HCT116 (cell line): ENCODE results near the gene ZNF367. TPM values are rescaled to one million over a fixed set of nuclear protein-coding genes. Genes with fewer than 3 reads are reported as not detected.

Source experiments
- ATAC-seq: fragments of 200-7000 bp; cut with Tn5 transposase; 2 replicates; pipeline ENCODE4 v1.9.1; 2020; ENCODE audit warnings: mild to moderate bottlenecking, moderate library complexity
- BruUV-seq: library from RNA; stranded (reverse); fragments of 400-500 nt; replicated peaks from 2 replicates; lab custom pipeline; 2021; lab: Mats Ljungman, UMichigan
- CTCF ChIA-PET: fragments of 300-600 bp; sonication (Branson Sonifier 250); formaldehyde crosslinking; loops from one replicate; lab custom pipeline; 2021; ENCODE audit warnings: antibody characterized with exemption; lab: Charles Lee
- POLR2A ChIA-PET: fragments of 300-600, 350-600 bp; sonication (Branson Sonifier 250); formaldehyde crosslinking; loops from one replicate; lab custom pipeline; 2021; ENCODE audit warnings: antibody characterized with exemption; lab: Charles Lee
- RAD21 ChIA-PET, 2 experiments: fragments of 300-600 bp; sonication (Branson Sonifier 250); formaldehyde crosslinking; loops; one replicate each; lab custom pipeline; 2023; ENCODE audit warnings: low total read pairs in 2 of 2; ENCODE audit not compliant: uncharacterized antibody in 2 of 2, unreplicated experiment in 2 of 2, low non-redundant PET in 1 of 2; lab: Charles Lee
- DNase-seq: peaks from one replicate; pipeline ENCODE4 v3.0.0-alpha.2; 2010; ENCODE audit warnings: low read depth, low spot score
- H2AFZ ChIP-seq: fragments of 200-600 bp; shearing (Covaris generic), sonication (generic); 2 replicates; pipeline ENCODE4 v1.6.1; 2017; ENCODE audit warnings: low read depth, mixed run types, mixed read lengths, antibody characterized with exemption, low read length; ENCODE audit not compliant: poor library complexity, severe bottlenecking
- H3K27ac ChIP-seq: 2 replicates; pipeline ENCODE4 v1.5.1; 2012; ENCODE audit warnings: low read depth, low read length
- H3K27me3 ChIP-seq: fragments of 200-600 bp; sonication (generic); 2 replicates; pipeline ENCODE4 v1.6.1; 2016; ENCODE audit warnings: mixed run types, low read length, mixed read lengths; ENCODE audit not compliant: insufficient read depth
- H3K36me3 ChIP-seq, 2 experiments: fragments of 200-500 bp in 1 of 2; fragments of 200-600 bp in 1 of 2; sonication (Bioruptor generic) in 1 of 2; sonication (generic) in 1 of 2; 2 replicates each; pipeline versions ENCODE4 v1.5.1 to v1.6.1; 2014 to 2016; ENCODE audit warnings: low read length in 2 of 2, inconsistent platforms in 1 of 2, mixed read lengths in 1 of 2, mixed run types in 1 of 2; ENCODE audit not compliant: insufficient read depth in 2 of 2, control insufficient read depth in 1 of 2
- H3K4me1 ChIP-seq, 2 experiments: fragments of 200-600 bp in 1 of 2; sonication (generic) in 1 of 2; 2 replicates each; pipeline versions ENCODE4 v1.5.1 to v1.6.1; 2012 to 2017; ENCODE audit warnings: low read length in 2 of 2, inconsistent platforms in 1 of 2, mild to moderate bottlenecking in 1 of 2, mixed read lengths in 1 of 2, mixed run types in 1 of 2, moderate library complexity in 1 of 2; ENCODE audit not compliant: insufficient read depth in 2 of 2, control insufficient read depth in 1 of 2
- H3K4me2 ChIP-seq: fragments of 200-600 bp; sonication (generic); 2 replicates; pipeline ENCODE4 v1.6.1; 2017; ENCODE audit warnings: mixed run types, low read length, mixed read lengths
- H3K4me3 ChIP-seq, 2 experiments: fragments of 200-600 bp in 1 of 2; sonication (generic) in 1 of 2; replicated peaks in 1 of 2; 2 replicates each; pipeline ENCODE4 v1.5.1; 2011 to 2016; ENCODE audit warnings: low read length in 2 of 2, control low read depth in 1 of 2, low read depth in 1 of 2, mild to moderate bottlenecking in 1 of 2, mixed read lengths in 1 of 2, mixed run types in 1 of 2
- H3K79me2 ChIP-seq: fragments of 200-600 bp; sonication (generic); 2 replicates; pipeline ENCODE4 v1.6.1; 2017; ENCODE audit warnings: mild to moderate bottlenecking, mixed run types, low read length, moderate library complexity, mixed read lengths; ENCODE audit not compliant: insufficient read depth
- H3K9ac ChIP-seq: fragments of 200-600 bp; sonication (generic); 2 replicates; pipeline ENCODE4 v1.6.1; 2016; ENCODE audit warnings: low read length, mixed read lengths
- H3K9me2 ChIP-seq: fragments of 200-600 bp; sonication (generic), shearing (Covaris generic); 2 replicates; pipeline ENCODE4 v1.6.1; 2017; ENCODE audit warnings: mixed run types, mild to moderate bottlenecking, moderate library complexity; ENCODE audit not compliant: insufficient read depth
- H3K9me3 ChIP-seq, 2 experiments: fragments of 200-500 bp in 1 of 2; fragments of 200-600 bp in 1 of 2; sonication (Bioruptor generic) in 1 of 2; sonication (generic) in 1 of 2; 2 replicates each; pipeline ENCODE4 v1.6.1; 2014 to 2017; ENCODE audit warnings: low read length in 2 of 2, mixed read lengths in 2 of 2, inconsistent platforms in 1 of 2, low read depth in 1 of 2, mild to moderate bottlenecking in 1 of 2, mixed run types in 1 of 2, moderate library complexity in 1 of 2; ENCODE audit not compliant: control insufficient read depth in 1 of 2, insufficient read depth in 1 of 2
- H4K20me1 ChIP-seq: fragments of 200-600 bp; sonication (generic), shearing (Covaris generic); 2 replicates; pipeline ENCODE4 v1.6.1; 2017; ENCODE audit warnings: mixed run types, mild to moderate bottlenecking, moderate library complexity; ENCODE audit not compliant: insufficient read depth
- ATF3 ChIP-seq: IDR thresholded peaks from 2 replicates; pipeline ENCODE4 v1.6.1; 2012
- CBX3 ChIP-seq: IDR thresholded peaks from 2 replicates; pipeline ENCODE4 v1.6.1; 2012; ENCODE audit warnings: low read depth
- ELF1 ChIP-seq: IDR thresholded peaks from 2 replicates; pipeline ENCODE4 v1.6.1; 2012; ENCODE audit warnings: low read depth, borderline replicate concordance
- EZH2 ChIP-seq: fragments of 200-600 bp; sonication (generic); IDR thresholded peaks from 2 replicates; pipeline ENCODE4 v1.6.1; 2017; ENCODE audit warnings: antibody characterized with exemption, mixed run types
- EZH2phosphoT487 ChIP-seq: fragments of 200-600 bp; IDR thresholded peaks from 2 replicates; pipeline ENCODE4 v1.6.1; 2018; ENCODE audit warnings: antibody characterized with exemption, borderline replicate concordance
- FOSL1 ChIP-seq: IDR thresholded peaks from 2 replicates; pipeline ENCODE4 v1.6.1; 2012; ENCODE audit warnings: low read depth
- POLR2AphosphoS5 ChIP-seq: IDR thresholded peaks from 2 replicates; pipeline ENCODE4 v1.6.1; 2011; ENCODE audit warnings: mild to moderate bottlenecking, low read depth, low read length, moderate library complexity
- SIN3A ChIP-seq: IDR thresholded peaks from 2 replicates; pipeline ENCODE4 v1.6.1; 2012; ENCODE audit warnings: low read depth
- SRF ChIP-seq: IDR thresholded peaks from 2 replicates; pipeline ENCODE4 v1.6.1; 2012; ENCODE audit warnings: low read depth
- YY1 ChIP-seq: IDR thresholded peaks from 2 replicates; pipeline ENCODE4 v1.6.1; 2011; ENCODE audit warnings: low read length, low read depth, moderate library complexity, mild to moderate bottlenecking; ENCODE audit not compliant: insufficient replicate concordance; ENCODE audit errors: extremely low read depth
- ZBTB33 ChIP-seq: IDR thresholded peaks from 2 replicates; pipeline ENCODE4 v1.6.1; 2011; ENCODE audit warnings: mild to moderate bottlenecking, low read length, moderate library complexity; ENCODE audit not compliant: insufficient replicate concordance; ENCODE audit errors: extremely low read depth
- ZFX ChIP-seq: fragments of 450-650 bp; IDR thresholded peaks from 2 replicates; pipeline ENCODE4 v1.6.1; 2017
- intact Hi-C: fragments of 100-400 bp; cut with micrococcal nuclease; formaldehyde crosslinking; loops from 2 replicates; pipeline ENCODE4 v1.10.0; 2022
- total RNA-seq: library from RNA; stranded (reverse); gene quantifications from one replicate; pipeline ENCODE4 v1.2.1, GENCODE V29; 2021; ENCODE audit not compliant: unreplicated experiment
- TF ChIP-seq, protein P1 (sequence below): IDR thresholded peaks from 2 replicates; pipeline ENCODE4 v1.6.1; 2012; ENCODE audit warnings: low read depth

Gene ZNF367
- total RNA-seq, 1 experiment from 2014 or later = 18.1 TPM

GRCh38 chr9:96459268-96460007, 41.3 kb upstream of the ZNF367 start:
- no peak for DNase-seq
- Histone ChIP-seq H3K79me2 (0 out of 2 replicates have a peak, but pooled peaks cover 7% of the 10 kb centered on the region), H2AFZ (no peak overlapping the region), H3K4me2 (no peak overlapping the region), H3K36me3 (0 out of 4 replicates have a peak, but pooled peaks cover 0 to 3% of the 10 kb centered on the region in 2 experiments), H4K20me1 (no peaks in the 10 kb centered on the region), H3K27ac (no peak overlapping the region), H3K9me2 (no peaks in the 10 kb centered on the region), H3K9ac (no peak overlapping the region), H3K4me3 (no peak overlapping the region), H3K9me3 (no peaks in the 10 kb centered on the region), H3K27me3 (no peaks in the 10 kb centered on the region), H3K4me1 (0 out of 4 replicates have a peak, but pooled peaks cover 0 to 2% of the 10 kb centered on the region in 2 experiments)
- CTCF ChIA-PET = no interaction called here
- TF ChIP-seq EZH2 (no peak), SIN3A (no peak), ATF3 (no peak), EZH2phosphoT487 (no peak), SRF (no peak), ZFX (no peak), CBX3 (no peak), ZBTB33 (no peak), YY1 (no peak), FOSL1 (no peak), ELF1 (no peak), POLR2AphosphoS5 (no peak)
- TF ChIP-seq, protein P1, sequence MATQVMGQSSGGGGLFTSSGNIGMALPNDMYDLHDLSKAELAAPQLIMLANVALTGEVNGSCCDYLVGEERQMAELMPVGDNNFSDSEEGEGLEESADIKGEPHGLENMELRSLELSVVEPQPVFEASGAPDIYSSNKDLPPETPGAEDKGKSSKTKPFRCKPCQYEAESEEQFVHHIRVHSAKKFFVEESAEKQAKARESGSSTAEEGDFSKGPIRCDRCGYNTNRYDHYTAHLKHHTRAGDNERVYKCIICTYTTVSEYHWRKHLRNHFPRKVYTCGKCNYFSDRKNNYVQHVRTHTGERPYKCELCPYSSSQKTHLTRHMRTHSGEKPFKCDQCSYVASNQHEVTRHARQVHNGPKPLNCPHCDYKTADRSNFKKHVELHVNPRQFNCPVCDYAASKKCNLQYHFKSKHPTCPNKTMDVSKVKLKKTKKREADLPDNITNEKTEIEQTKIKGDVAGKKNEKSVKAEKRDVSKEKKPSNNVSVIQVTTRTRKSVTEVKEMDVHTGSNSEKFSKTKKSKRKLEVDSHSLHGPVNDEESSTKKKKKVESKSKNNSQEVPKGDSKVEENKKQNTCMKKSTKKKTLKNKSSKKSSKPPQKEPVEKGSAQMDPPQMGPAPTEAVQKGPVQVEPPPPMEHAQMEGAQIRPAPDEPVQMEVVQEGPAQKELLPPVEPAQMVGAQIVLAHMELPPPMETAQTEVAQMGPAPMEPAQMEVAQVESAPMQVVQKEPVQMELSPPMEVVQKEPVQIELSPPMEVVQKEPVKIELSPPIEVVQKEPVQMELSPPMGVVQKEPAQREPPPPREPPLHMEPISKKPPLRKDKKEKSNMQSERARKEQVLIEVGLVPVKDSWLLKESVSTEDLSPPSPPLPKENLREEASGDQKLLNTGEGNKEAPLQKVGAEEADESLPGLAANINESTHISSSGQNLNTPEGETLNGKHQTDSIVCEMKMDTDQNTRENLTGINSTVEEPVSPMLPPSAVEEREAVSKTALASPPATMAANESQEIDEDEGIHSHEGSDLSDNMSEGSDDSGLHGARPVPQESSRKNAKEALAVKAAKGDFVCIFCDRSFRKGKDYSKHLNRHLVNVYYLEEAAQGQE = no peak
- intact Hi-C loops = no loop called here
- POLR2A ChIA-PET = no interaction called here
- RAD21 ChIA-PET = no interaction called here
- no peak for ATAC-seq
- no TSS peak for BruUV-seq
